GM18505 (cell line): ENCODE measurements around the gene C1orf35.

Experiments used
- ATAC-seq: cut with Tn5 transposase; IDR thresholded peaks from one replicate; pipeline ENCODE4 v1.9.1; 2021; ENCODE audit not compliant: unreplicated experiment
- POLR2A ChIP-seq: IDR thresholded peaks from 4 replicates; pipeline ENCODE4 v1.6.1; 2011; ENCODE audit warnings: borderline replicate concordance; ENCODE audit not compliant: insufficient read depth, insufficient read length; ENCODE audit errors: extremely low read depth

C1orf35 gene

DNA sequence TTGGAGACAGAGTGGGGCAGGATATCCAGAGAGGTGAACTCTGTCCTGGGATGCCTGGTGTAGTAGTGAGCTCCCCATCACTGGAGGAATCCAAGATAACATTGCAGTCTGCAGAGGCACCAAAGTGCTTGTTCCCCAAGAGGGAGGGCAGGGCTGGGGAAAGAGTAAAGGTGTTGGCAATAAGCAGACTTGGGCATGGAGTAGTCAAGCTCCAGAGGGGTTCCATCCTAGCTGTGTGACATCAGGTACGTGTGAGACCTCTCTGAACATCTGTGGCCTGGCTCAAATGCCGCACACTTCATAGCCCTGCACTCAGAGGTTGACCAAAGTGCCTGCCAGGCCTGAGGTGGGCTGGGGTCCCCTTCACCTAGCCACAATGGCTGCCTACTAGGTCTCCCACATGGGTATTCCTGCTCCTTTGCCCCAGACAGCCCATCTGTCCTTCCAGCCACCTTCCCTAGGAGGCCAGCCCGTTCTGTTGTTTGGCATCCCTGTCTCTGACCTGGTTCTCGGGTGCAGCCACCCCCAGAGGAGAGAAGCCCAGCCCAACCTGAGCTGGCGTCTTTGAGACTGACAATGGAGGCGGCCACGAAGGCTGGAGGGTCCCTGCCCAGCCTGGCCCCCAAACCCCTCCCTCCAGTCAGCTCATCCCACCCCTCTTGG lies 23.4 kb downstream of the C1orf35 start:
- no peak for TF ChIP-seq POLR2A
- no peak for ATAC-seq

DNA sequence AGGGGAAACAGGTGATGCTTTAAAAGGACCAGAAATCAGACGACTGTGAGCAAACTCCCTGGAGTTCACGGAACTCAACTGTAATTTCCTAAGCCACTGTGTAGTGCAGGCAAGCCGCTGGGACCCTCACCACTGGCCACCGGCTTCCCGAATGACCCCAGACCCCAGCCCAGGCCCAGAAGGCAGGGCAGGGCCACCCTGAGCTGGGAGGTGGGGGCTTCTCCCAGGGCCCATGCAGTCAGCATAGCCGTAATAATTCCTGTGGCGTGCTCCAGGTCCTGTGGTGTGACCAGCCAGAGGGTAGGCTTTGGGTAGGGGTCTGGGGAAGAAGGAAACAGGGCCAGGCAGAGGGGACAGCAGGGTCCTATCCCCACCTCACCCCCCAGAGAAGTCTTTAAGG lies 24.1 kb downstream of the C1orf35 start:
- TF ChIP-seq POLR2A = no peak
- no peak for ATAC-seq

DNA sequence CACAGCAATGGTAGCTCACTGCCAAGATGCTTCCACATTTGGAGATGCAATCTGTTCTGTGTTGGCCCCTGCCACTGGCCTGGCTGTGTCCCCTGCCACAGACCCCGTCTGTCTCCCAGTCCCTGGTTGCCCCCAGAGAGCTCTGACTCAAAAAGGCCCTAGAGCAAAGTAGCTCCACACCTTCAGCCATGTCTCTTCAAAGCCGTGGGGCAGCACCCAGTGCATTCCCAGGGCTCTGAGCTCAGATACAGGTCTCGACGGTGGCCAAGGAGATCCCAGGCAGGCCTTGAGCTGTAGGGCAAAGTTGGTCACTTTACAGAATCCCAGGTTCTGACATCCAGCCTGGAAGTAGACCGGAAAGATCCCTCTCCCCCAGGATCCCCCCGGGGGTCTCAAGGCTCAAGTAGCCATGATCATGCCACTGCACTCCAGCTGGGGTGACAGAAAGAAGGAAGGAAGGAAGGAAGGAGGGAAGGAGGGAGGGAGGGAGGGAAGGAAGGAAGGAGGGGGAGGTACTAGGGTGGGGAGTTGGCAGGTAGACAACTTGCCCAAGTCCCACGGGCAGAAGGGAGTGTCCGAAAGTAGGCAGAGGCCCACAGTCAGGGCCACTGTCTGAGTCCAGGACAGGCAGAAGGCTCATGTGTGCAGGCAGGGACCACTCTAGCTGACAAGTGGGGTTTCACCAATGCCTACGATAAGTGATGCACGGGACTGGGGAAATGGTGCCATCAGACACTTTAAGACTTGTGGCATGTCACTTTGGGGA lies 25.4 kb downstream of the C1orf35 start:
- ATAC-seq = no peak

DNA sequence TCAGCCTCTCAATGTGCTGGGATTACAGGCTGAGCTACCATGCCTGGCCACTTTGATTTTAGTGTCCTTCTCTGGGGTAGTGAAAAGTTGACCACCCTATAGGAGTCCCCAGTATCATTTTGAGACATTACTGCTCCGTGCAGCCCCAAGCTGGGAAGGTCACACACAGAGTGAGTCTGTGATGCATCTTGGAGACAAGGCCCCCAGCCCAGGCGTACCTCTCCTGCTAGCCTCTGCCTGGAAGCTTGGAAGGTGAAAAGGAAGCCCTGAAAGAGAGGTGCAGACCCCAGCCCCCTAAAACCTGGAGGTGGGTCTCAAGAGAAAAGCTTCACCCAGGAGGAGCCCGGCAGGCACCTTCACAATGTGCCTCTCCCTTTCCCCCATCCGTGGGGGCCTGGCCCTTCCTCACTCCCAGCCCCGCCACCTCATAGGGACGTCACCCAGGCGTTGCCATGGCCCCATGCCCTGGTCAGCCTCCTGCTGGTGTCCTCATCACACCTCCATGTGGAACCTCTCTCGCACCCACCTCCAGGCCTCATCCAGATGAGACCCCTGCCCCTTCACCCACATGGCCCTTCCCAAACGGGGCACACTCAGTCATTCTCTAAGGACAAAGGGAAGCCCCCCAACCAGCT lies 26.2 kb downstream of the C1orf35 start:
- no peak for ATAC-seq
- no peak for TF ChIP-seq POLR2A

More for the DNA sequence above, 25.4 kb downstream of the C1orf35 start:
- TF ChIP-seq POLR2A = no peak

DNA sequence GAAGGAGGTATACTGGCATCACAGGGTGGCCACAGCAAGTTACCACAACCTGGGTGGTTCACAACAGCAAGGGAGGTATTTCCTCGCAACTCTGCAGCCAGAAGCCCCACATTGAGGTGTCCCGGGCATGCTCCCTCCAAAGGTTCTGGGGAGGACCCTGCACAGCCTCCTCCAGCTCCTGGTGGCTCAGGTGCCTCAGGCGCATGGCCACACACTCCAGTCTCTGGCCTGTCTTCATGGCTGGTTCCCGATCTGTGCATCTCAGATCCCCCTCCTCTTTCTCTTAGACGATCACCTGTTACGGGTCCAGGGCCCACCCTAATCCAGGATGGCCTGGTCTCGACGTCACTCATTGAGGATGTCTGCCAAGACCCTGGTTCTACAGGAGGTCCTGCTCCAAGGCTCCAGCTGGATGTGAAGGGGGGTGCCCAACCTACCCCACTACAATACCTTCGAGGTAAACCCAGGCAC lies 27.3 kb downstream of the C1orf35 start:
- TF ChIP-seq POLR2A = no peak
- ATAC-seq = no peak

DNA sequence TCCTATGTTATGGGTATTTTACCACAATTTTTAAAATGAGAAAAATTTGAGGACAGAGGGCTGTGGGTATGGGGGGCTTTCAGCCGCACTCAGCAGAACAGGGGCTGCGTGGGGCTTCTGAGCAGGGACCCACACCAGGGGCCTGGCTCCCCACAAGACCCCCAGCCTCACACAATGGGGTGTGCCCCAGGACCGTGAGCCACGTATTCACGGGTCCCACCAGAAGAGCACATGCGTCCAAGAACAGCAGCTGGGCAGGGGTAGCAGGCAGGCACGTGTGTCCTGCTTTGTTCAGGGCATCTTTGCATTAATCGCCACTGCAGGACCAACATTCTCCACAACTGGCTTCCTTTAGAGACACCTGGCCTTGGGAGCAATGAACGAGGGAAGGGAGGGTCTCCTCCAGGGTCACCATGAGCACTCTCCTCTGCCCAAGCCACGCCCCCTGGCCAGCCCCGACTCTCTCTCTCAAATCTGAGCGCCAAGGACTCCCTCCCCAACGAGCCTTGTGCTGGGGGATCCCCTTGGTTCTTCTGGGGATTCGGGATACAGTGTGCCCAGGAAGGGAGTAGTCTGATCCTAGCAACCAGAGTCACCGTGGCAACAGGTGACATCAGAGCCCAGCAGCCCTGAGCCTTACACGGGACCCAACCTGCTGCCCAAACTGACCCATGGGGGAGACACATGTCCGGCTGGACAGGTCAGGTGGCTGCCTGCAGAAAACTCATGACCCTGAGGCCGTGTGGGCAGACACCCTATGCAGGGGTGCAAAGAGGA lies 28.0 kb downstream of the C1orf35 start:
- ATAC-seq = no peak
- no peak for TF ChIP-seq POLR2A

DNA sequence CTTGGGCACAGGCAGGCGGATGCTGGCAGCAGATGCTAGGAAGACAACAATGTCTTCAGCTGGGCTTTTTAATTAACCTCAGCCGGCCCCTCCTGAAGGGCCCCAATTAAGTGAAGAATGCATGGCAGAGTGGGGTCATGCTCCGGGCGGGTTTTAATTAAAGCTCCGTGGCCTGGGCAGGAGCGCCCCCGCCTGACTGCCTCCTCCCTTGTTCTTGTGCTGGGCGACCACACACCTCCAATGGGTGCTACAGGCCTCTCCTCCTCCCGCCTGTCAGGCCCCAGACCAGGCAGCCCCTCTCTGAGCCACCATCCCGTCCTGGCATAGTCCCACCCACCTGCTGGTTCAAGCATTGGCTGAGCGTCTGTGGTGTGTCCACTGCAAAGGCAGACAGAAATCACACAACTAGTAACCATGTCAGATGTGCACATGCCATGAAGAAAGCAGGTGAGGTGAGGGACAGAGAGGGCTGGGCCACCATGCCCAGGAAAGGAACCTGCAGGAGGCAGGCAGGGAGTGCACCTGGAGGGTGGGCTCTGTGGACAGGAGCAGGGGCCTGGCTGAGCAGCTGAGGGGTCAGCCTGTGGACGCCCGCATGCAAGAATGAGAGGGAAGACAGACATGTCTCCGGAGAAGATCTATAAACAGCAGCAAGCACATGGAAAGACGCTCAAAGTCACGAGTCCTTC lies 29.1 kb downstream of the C1orf35 start:
- ATAC-seq = no peak

DNA sequence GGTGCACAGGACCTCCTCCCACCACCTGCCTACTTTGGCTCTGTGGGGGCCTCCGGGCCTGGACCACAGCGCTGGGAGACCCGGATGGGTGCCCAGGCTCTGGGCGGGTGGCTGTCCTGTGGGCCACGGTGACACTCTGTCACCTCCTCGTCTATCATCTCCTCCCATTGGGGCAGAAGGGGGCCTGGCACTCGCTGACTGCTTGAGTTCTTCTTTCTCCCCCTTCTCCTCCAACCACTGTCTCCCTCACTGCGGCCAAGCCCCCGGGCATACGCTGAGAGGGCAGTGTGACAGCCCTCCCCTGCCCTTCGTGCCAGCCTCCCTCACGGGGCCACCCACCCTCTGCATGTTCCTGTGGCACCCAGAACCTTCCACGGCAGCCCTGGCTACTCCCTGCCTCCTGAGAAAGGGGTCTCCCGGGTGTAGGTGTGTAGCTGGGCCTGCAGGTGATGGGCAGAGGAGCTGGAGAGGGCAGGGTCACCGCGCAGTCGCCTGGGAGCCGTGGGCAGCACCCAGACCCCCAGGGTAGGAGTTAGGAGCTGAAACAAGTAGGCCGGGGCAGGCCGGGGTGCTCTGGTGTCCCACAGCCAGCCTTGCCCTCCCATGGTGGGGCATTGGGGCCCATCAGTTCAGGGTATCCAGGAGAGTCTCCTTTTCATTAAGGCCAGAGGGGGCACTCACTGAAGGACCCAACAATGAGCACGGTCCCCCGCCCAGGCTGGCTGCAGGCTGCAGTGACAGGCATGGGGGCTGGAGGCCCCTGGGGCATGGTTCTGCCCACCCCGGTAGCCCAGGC lies 29.9 kb downstream of the C1orf35 start:
- no peak for ATAC-seq
- TF ChIP-seq POLR2A = no peak

More for the DNA sequence above, 29.1 kb downstream of the C1orf35 start:
- no peak for TF ChIP-seq POLR2A

DNA sequence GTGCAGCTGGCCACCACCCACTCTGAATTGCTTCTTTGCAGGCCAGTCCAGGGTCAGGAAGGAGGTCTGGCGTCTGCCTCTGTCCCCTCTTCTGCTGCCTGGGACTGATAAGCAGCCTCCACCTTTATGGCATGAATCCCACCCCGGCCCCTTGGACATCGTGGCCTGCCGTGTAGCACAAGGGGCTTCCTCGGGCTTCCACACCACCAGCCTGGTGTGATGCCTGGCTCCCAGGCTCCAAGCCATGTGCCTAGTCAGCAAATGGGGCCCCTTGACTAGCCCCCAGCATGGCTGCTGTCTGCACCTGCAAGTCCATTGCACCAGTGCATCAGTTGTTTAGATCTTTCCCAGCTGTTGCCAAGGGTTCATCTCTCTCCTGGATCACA lies 30.5 kb downstream of the C1orf35 start:
- no peak for TF ChIP-seq POLR2A
- no peak for ATAC-seq

DNA sequence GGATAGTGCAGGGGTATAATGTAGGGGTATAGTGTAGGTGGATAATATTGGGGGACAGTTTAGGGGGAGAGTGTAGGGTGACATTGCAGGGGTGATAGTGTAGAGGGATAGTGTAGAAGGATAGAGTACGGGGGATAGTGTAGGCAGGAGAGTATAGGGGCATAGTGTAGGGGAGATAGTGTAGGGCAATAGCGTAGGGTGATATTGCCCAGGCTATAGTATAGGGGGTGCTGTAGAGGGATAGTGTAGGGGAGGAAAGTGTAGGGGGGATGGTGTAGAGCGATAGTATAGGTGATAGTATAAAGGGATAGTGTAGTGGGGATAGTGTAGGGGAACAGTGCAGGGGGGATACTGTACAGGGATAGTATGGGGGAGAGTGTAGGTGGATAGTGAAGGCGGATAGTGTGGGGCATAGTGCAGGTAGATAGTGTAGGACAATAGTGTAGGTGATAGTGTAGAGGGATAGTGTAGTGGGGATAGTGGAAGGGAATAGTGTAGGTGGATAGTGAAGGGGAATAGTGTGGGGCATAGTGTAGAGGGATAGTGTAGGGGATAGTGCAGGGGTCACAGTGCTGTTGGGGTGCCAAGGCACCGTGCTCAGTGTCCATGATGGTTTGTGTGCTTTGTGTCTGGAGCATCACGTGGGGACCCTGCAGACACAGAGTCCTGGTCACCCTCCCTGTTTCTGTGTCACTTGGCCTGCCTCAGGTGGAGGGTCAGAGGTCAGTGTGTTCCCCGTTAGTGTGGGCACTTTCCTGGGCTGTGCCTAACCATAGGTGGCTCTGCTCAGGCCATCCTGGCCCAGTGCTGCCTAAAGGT lies 31.1 kb downstream of the C1orf35 start:
- ATAC-seq = no peak
- no peak for TF ChIP-seq POLR2A

DNA sequence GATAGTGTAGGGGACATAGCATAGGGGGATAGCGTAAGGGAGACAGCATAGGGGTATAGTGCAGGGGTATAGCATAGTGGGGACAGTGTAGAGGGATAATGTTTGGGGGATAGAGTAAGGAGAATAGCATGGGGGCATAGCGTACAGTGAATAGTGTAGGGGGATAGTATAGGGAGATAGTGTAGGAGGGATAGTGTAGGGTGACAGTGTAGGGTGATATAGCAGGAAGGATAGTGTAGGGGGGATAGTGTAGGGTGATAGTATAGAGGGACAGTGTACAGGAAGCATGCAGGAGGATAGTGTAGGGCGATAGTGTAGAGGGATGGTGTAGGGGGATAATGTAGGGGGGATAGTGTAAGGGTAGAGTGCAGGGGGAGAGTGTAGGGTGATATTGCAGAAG lies 32.3 kb downstream of the C1orf35 start:
- ATAC-seq = no peak
- no peak for TF ChIP-seq POLR2A
